NCI-H446 treated with DMSO at 0.1 percent for 48 hours (cell line): Measurements from ENCODE around the gene MACIR.

Experiments
- DNase-seq: peaks from one replicate; lab custom pipeline; 2025; lab: John Stamatoyannopoulos, UW

Gene MACIR

DNA sequence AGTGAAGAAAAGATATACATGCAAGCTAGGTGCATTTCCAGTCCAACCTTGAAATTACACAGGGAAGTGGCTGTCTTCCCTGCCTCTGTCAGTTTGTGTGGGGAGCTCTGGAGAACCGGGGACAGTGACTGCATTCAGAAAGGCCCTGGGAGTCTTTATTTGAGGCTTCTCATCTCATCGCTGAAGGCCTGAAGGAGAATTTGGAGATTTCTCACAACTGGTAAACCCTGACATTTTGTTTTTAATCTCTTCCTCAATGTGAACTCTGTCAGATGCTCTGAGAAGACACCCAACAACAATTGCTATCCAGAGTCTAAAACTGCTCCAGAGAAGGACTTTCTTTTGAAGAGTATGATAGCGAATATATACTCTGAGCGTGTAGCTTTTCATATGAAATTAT lies 33.0 kb downstream of the MACIR start:
- DNase-seq = no peak

DNA sequence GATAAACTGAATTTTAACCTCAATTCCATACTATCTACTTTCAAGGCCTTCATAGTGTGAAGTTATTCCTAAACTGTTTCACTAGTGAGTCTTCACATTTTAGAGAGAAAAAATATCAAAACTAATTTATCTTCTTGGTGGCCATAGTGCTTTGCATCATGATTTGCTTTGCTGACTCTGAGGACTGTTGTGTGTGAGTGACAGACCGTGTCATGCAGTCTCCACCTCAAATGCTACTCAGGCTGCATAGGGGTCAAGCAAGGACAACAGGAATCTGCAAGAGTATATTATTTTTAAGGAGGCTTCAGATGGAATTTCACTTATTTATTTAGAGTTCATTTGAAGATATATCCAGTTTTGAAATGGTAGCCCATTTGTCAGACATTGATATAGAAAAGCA lies 34.5 kb downstream of the MACIR start:
- DNase-seq = no peak

DNA sequence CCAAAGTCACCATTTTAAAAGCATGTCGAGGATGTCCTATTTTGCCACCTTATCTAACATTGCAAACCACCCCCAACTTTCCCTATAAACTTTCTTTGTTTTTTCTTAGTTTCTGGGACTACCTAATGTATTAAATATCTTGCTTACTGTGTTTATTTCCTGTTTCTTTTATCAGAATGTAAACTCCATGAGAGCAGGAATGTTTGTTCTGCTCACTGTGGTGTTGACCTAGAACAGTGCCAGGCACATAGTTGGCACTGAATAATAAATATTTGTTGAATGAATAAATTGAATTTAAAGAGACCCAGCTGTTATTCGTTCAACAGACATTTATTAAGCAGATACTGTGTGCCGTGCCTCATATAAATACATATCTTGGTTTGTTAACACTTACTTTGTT lies 35.2 kb downstream of the MACIR start:
- no peak for DNase-seq

DNA sequence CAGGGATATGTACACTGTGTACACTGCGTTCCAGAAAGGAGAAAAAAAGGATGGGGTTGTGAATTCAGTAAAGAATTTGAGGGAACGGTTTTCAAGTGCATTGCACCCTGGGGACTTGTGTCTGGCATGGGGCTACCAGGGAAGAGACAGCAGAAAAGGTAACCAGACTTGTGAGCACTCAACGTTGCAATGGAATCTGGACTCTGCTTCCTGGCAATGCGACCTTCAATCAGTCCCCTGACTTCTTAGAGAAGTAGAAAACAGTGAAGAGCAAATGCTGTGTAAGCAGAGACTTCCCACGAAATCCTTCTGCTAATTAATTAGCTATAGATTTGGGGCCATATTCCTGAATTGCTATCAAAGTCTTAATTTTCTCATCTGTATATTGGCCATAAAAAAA lies 36.3 kb downstream of the MACIR start:
- no peak for DNase-seq

DNA sequence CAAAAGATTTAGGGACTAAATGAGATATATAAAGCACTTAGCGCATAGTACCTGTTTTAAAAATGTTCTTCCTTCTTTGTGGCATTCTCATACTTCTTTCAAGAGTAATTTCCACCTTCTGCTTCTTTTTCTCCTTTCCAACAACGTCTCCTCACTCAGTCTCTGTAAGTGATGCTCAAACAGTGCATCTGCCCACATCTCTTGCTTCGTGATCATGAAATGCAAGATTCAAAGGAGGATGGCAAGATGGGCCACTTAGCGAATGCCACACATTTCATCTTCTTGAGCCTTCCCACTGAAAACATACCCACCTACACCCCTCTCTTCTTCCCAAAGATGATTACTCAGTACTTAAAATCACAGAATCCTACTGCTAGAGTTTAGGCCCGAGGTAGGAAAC lies 36.9 kb downstream of the MACIR start:
- no peak for DNase-seq

DNA sequence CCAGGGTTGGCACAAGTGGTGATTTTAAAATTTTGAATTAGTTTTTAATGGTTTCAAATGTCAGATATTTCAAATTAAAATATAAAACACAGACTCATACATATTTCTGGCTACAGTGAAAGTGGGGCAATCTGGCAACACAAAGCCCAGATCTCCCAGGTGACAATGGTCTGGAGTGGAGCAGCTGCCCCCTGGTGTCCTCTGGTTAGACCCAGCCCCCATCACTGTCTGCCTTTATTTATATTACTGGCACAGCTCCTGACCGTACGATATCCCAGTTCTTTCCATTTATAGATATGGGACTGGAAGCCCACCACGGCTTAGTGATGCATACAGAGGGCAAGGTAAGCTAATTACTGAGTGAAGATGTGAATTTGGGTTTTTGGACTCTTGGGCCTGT lies 37.3 kb downstream of the MACIR start:
- DNase-seq = no peak

DNA sequence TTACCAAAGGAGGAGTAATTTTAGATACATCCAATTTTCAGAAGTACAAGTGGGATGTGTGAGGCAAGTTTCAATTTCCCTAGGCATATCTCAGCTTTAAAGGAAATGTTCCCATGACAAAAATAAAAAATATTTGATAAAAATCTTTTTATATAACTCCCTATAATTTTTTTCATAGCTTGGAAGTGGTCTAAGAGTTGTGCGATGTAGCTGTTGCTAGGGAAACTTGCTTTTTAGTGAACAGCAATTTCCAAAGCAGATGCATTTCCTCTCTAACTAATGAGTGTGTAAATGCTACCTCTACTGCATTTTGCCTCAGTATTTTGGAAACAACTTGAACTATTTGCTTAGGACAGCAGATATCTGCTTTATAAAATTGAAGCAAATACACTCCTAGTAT lies 39.6 kb downstream of the MACIR start:
- DNase-seq = no peak

DNA sequence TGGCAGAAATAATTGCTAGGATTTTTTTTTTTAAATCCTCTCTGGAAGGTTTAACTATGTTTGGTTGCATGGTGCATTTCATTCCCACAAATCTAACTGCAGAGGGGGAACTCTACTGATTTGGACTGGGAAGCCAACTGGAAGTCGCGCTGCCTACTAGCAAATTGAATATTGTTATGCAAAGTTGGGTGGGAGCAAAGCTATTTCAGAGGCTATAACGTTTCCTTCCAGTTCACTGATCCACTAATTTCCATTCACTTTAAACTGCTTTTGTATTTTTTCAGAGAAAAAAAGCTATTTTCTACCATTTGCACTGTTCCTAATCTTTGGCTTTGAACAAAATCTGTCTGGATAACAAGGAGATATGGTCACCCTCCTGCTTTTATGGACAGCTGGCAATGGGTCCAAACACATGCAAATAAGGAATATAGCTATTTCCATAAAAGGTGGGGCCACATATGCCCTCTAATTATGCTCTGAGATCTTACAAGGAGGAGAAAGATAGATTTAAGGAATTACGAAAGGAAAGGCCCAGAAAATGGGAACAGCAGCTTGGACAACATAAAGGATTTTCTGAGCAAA lies 40.1 kb downstream of the MACIR start:
- no peak for DNase-seq

DNA sequence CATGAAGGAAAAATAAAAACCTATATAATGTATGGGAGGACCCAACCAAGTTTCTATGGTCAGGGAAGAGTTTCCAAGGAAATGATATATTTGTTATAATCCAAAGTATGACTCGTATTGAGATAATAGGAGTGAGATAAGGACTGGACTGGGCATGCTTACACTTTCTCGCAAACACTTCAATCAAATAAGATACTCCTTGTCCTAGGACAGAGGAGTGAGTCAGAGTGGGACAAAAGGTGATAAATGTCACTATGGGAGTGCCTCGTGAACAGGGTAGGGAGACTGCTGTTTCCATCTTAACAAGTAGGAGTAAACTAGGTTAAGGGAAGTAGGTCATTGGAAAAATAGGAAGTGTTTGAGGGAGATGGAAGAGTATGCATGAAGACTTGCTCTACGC lies 47.2 kb downstream of the MACIR start:
- DNase-seq = no peak

DNA sequence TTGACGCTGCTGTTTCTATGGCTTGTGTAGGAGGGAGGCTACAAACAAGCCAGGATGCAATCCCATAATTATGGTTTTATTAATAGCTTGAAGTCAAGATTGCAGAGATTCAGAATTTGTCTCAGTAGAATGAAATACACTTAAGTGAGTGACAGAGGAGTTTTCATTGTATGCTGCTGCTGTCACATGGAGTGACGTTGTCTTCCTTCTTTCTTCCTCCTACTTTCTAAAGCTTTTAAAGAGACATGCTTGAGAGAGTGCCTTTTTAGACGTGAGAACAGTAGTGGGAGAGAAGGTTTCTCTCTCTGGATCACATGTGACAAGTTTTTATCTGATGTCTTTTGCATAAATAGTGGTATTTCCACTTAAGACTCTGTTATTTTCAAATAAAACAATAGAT lies 48.9 kb downstream of the MACIR start:
- DNase-seq = no peak

DNA sequence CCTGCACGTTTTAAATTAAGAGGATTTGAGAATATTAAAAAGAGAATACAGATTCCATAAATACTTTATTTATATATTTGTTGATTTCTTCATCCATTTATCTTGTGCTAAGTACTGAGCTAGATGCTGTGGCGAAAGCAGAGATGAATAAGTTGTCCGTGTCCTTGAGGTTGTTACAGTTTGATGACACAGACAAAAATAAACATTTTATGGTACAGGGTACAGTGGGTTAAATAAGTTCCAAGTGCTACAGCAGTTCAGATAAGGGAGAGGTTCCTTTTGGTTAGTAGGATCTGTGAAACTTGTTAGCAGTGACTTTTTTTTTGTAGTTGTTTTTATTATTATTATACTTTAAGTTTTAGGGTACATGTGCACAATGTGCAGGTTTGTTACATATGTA lies 50.2 kb downstream of the MACIR start:
- no peak for DNase-seq

DNA sequence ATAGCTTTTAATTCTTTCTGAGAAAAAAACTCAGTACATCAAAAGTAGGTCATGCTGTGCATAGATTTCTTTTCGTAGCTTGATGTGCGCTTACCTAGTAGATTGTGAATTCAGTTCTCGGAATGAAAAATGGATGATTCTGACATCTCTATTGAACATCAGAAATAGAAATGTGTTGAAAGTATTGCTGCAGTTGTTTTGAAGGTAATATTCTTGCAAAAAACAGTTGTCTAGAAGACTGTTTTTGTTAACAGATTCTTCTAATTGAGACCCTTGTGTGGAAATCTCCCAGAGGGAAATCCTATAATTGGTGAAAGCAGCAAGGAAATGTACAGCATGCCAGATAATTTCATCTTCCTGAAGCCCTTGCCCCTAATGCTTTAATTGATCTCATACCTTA lies 54.5 kb downstream of the MACIR start:
- DNase-seq = no peak

DNA sequence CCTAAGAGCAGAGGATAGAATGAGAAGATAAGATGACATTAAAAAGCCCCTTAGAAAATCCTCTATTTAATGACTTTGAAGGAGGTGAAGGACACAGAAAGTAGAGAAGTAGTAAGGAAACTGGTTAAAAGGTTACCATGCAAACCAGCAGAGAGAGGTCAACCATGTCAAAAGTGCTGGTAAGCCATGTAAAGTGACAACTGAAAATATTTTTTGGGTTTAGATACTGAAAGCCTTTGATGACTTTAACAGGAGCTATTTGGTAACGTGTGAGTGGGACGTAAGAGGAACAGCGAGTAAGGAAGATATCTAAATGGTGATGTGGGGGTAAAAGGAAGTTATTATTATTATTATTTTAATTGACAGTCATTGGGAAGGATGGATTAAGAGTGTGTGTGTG lies 56.9 kb downstream of the MACIR start:
- DNase-seq = no peak

DNA sequence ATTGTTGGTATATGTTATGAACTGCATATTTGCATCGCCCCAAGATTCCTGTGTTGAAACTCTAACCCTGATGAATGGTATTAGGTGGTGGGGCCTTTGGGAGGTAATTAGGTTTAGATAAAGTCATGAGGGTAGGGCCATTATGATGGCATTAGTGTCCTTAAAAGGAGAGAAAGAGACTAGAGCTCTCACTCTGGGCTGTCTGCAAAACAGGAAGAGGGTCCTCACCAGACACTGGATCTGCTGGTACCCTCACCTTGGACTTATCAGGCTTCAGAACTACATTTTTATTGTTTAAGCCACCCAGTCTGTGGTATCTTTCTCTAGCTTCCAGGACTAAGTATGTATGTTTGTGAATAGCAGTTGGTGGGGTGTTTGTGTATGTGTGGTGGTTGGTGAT lies 68.9 kb downstream of the MACIR start:
- DNase-seq = no peak

DNA sequence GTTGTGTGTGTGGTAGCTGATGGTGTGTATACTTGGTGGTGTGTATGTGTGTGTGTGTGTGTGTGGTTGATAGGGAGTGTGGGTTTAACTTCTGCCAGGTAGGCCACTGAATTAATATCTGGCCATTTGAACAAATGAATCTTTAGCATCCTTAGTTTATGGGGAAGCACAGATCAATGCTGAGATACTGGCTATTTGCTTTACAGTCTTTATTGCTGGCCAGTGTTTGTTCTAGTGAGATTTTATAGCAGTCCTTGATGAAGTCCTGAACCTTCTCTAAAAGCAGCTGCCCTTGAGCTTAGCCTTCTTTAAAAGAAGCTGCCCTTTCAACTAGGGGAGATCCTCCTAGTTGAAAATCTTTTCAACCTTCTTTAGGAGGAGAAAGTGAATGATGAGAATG lies 69.3 kb downstream of the MACIR start:
- DNase-seq = no peak
